T47D (cell line): Measurements from ENCODE around the gene AKAP11.
"Not testable (repeated sequence)": the region's sequence is repeated elsewhere in the genome, so short reads cannot be mapped to it uniquely, and the experiment has no call there.

Experiments
- DNase-seq, 2 experiments: peaks; one replicate each; pipeline versions ENCODE4 v3.0.0 to v3.0.0-alpha.2; 2011 to 2012; ENCODE audit warnings: low read depth in 1 of 2, low spot score in 1 of 2
- JUND ChIP-seq: IDR thresholded peaks from 2 replicates; pipeline ENCODE4 v1.6.1; 2012; ENCODE audit warnings: low read depth
- in situ Hi-C: cut with HindIII; loops from 2 replicates; pipeline ENCODE4 v1.10.0; 2016; ENCODE audit warnings: low sequenced_read_pairs, low pct_unique_long_range_greater_than_20kb

The AKAP11 gene, protein sequence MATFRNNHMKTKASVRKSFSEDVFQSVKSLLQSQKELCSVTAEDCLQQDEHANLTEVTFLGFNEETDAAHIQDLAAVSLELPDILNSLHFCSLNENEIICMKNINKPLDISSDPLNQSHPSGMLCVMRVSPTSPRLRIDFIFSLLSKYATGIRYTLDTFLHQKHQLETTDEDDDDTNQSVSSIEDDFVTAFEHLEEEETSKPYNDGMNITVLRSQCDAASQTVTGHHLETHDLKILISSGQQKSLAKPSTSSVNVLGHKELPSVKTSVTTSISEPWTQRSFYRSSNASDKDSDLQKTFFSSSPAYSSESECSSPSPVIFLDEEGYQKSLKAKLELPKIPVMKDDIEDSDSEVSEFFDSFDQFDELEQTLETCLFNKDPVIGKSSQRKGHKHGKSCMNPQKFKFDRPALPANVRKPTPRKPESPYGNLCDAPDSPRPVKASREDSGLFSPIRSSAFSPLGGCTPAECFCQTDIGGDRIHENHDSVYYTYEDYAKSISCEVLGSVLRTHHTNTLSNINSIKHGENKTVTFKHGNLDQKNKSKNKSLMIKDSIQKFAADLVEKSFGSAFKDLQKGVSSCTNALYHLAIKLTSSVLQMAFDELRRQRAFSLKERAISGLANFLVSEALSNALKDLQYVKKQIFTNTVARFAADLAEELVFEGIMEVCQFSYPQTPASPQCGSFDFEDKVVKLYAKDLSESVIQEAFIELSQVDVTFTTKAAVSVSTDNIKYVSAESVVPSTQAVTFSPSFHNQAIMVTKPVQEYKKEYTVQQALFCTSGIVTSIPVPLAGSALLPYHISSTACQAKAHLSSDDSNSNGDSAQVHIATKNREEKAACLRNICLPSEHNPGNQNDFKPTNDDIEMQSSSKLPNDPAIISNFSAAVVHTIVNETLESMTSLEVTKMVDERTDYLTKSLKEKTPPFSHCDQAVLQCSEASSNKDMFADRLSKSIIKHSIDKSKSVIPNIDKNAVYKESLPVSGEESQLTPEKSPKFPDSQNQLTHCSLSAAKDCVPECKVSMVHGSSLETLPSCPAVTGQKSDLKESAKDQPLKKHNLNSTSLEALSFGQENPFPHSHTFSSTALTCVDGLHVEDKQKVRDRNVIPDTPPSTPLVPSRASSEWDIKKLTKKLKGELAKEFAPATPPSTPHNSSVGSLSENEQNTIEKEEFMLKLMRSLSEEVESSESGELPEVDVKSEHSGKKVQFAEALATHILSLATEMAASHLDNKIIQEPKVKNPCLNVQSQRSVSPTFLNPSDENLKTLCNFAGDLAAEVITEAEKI (N-terminal part only)

DNA sequence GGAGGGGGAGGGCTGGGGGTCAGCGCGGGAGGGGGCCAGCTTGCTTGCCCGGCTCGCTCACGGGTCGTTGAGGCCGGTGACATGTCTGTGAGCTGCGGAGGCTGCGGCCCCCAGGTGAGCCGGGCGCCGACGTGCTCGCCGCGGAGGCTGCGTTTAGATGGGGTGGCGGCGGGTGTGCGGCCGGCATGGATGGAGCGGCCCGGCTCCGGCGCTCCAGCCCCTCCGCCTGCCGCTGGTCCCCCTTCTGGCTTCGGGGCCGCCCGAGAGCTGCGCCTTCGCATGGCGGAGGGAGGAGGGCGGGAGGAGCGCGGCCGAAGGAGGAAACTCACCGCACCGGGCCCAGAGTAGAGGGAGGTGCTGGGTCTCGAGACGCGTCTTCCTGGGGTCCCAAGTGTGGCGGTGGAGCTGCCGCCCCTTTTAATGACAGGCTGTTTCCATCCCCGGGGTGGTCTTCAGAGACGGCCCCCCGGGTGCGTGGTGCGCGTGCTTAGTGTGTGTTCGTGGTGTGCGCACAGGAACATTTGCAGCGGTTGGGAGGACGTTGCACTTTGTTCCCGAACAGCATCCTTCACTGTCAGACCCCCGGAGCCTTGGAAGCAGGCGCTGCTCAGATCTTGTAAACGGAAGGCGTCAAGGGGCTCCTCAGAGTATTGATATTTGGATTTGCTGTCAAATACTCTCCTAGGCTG, at the start of gene AKAP11:
Gene AKAP11, plus strand, starts transcription at position 38 of the 689 bp plus-strand sequence. CDS start 14,197 bp downstream, outside the sequence.
- in situ Hi-C loops = no loop called here
- TF ChIP-seq JUND = no peak
- DNase-seq = peak in 1 of 2 experiments; percentile 39

- TF ChIP-seq JUND = no peak
- in situ Hi-C loops = no loop called here
These were observed 48.3 kb upstream of the AKAP11 start for GRCh38 chr13:42223681-42224080.

DNA sequence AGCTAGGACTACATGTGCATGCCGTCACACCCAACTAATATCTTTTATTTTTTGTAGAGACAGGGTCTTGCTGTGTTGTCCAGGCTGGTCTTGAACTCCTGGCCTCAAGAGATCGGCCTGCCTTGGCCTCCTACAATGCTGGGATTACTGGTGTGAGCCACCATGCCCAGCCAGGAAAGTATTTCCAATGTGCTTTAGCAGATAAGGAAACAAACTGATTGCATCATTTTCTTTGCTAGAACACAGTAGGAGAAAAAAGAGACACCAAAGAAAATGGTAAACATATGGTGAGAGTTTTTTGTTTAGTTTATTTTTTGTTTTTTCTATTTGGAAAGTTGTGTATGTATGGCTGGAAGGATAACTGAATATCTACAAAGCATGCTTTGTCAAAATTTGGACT, 46.9 kb upstream of the AKAP11 start:
- no peak for DNase-seq
- no peak for TF ChIP-seq JUND
- in situ Hi-C loops = no loop called here

More at GRCh38 chr13:42223681-42224080, 48.3 kb upstream of the AKAP11 start:
- no peak for DNase-seq

GRCh38 chr13:42226759-42227158, 45.2 kb upstream of the AKAP11 start:
- DNase-seq, in situ Hi-C loops: not testable (repeated sequence)

DNA sequence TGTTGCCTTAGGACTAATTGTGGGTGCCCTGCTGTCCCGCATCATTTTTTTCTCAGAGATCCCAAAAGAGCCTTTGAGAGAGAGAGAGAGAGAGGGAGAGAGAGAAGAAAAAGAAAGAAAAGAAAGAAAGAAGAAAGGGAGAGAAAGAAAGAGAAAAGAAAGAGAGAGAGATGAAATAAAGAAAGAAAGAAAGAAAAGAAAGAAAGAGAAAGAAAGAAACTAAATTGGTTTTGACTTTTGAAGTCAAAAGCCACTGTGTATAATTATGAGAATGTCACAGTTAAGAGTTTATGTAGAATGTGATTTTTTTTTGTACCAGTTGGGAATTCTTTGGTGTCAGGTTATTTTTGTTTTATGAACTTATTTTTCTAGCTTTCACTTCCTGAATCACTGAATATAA, 43.4 kb upstream of the AKAP11 start:
- TF ChIP-seq JUND = no peak
- in situ Hi-C loops = no loop called here
- no peak for DNase-seq

- in situ Hi-C loops = no loop called here
- peak in 1 of 2 experiments; percentile 80 for DNase-seq
These were observed 42.7 kb upstream of the AKAP11 start for GRCh38 chr13:42229287-42229686.

GRCh38 chr13:42232671-42233070, 39.3 kb upstream of the AKAP11 start:
- in situ Hi-C loops = no loop called here
- no peak for DNase-seq
- no peak for TF ChIP-seq JUND

More at GRCh38 chr13:42229287-42229686, 42.7 kb upstream of the AKAP11 start:
- TF ChIP-seq JUND = peak; percentile 60; the same call in 1 of the 2 replicates

DNA sequence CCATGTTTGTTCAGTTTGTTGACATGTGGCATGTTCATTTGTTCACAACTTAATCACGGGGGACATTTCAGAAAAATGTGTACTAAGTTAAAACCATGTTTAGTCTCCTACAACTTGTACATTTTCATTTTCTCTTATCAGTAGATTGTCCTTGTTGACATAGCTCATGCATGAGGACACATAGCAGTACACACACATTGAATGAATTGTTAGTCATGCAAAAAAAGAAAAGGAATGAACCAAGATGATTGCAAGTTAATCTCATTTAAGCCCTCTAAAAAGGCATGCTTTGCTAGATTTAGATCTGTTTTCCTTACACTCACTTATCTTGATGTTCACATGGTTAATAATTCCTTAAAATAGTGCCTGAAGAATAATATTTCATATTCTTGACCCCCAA, 38.2 kb upstream of the AKAP11 start:
- no peak for TF ChIP-seq JUND
- in situ Hi-C loops = no loop called here
- DNase-seq = no peak

DNA sequence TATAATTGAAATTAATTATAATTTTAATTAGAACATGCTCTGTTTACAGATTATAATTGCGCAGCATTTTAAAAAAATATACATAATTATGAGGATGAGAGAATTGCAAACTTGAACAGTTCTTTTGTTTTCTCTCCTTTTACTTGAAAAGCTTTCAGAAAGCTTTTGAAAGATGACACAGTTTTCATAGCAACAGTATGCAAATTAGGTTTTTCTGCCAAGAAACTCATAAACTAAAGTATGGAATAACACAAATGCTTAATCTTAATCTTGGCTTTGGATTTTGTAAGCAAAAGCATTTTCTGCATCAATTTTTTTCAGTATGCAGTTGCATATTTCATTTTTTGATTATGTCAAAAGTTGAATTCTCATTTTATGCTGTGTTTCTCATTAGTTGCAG, 32.8 kb upstream of the AKAP11 start:
- in situ Hi-C loops = no loop called here
- no peak for TF ChIP-seq JUND
- no peak for DNase-seq

DNA sequence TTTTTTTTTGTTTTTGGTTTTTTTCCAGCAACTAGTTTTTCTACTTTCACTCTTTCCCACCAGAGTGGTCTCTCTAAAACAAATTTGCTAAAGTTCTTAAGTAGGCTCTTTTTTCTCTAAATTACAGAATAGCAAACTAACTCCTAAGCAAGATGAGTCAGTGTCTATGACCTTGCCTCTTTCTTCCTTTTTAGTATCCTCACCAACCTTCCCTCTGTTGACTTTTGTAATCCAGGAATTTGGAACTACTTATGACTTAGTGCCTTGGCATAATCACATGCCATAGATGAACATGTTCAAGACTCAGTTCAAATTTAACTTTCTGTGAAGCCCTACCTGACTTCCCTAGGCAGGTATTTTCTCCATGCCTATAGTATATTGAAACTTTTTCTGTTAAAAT, 32.3 kb upstream of the AKAP11 start:
- no peak for TF ChIP-seq JUND
- DNase-seq = peak in 1 of 2 experiments; percentile 15

GRCh38 chr13:42246541-42246940, 25.4 kb upstream of the AKAP11 start:
- TF ChIP-seq JUND = no peak
- no peak for DNase-seq

More for the DNA sequence above, 32.3 kb upstream of the AKAP11 start:
- in situ Hi-C loops = no loop called here

GRCh38 chr13:42247883-42248282, 24.1 kb upstream of the AKAP11 start:
- no peak for TF ChIP-seq JUND
- in situ Hi-C loops = no loop called here
- no peak for DNase-seq

More at GRCh38 chr13:42246541-42246940, 25.4 kb upstream of the AKAP11 start:
- in situ Hi-C loops = no loop called here
